Mesothelial cell of epicardium (in vitro differentiated cells): ENCODE data around the gene OTOG. TPM values are rescaled to one million over a fixed set of nuclear protein-coding genes. Genes with fewer than 3 reads are reported as not detected.

Experiments
- DNase-seq, 2 experiments: peaks; one replicate each; pipeline ENCODE4 v3.0.0; 2021; ENCODE audit warnings: low spot score in 2 of 2; ENCODE audit not compliant: unreplicated experiment in 2 of 2
- H3K27ac Mint-ChIP-seq: 2 replicates; pipeline ENCODE4 v1.8.0; 2021; ENCODE audit warnings: mixed read lengths
- H3K27me3 Mint-ChIP-seq: 2 replicates; pipeline ENCODE4 v1.8.0; 2021; ENCODE audit warnings: low read depth, mixed read lengths
- H3K36me3 Mint-ChIP-seq: 2 replicates; pipeline ENCODE4 v1.8.0; 2021; ENCODE audit warnings: mixed read lengths
- H3K4me1 Mint-ChIP-seq: 2 replicates; pipeline ENCODE4 v1.8.0; 2021; ENCODE audit warnings: mixed read lengths
- H3K4me3 Mint-ChIP-seq: 2 replicates; pipeline ENCODE4 v1.8.0; 2021; ENCODE audit warnings: mild to moderate bottlenecking, moderate library complexity, mixed read lengths
- H3K9me3 Mint-ChIP-seq: 2 replicates; pipeline ENCODE4 v1.8.0; 2021; ENCODE audit warnings: mixed read lengths
- CTCF ChIP-seq: fragments of 200-600 bp; sonication (generic); IDR thresholded peaks from one replicate; pipeline ENCODE4 v1.5.0; 2021; ENCODE audit warnings: antibody characterized with exemption; ENCODE audit not compliant: unreplicated experiment
- total RNA-seq: library from RNA; stranded (reverse); gene quantifications from 3 replicates; pipeline ENCODE4 v1.2.1, GENCODE V29; 2021

OTOG gene
- total RNA-seq, 1 donor from 2014 or later, result 1.8 TPM

- peaks cover 64% of the 10 kb centered on the region for H3K27me3 Mint-ChIP-seq
- no peak for DNase-seq
- peaks cover 25% of the 10 kb centered on the region for H3K9me3 Mint-ChIP-seq
- no peak overlapping the region for H3K4me3 Mint-ChIP-seq
- no peak overlapping the region for H3K27ac Mint-ChIP-seq
- no peaks in the 10 kb centered on the region for H3K36me3 Mint-ChIP-seq
- H3K4me1 Mint-ChIP-seq, result no peaks in the 10 kb centered on the region
- no peak for TF ChIP-seq CTCF
Measured at GRCh38 chr11:17652556-17652955, 105.5 kb downstream of the OTOG start.

GRCh38 chr11:17653611-17654010, 106.6 kb downstream of the OTOG start:
- peaks cover 19% of the 10 kb centered on the region for H3K9me3 Mint-ChIP-seq
- H3K4me1 Mint-ChIP-seq, result no peaks in the 10 kb centered on the region
- H3K36me3 Mint-ChIP-seq, result no peaks in the 10 kb centered on the region
- no peak for DNase-seq
- H3K27ac Mint-ChIP-seq, result no peak overlapping the region
- peaks cover 60% of the 10 kb centered on the region for H3K27me3 Mint-ChIP-seq
- no peak for TF ChIP-seq CTCF
- H3K4me3 Mint-ChIP-seq, result no peak overlapping the region

GRCh38 chr11:17655682-17656081, 108.6 kb downstream of the OTOG start:
- no peak for TF ChIP-seq CTCF

GRCh38 chr11:17658211-17658610, 111.2 kb downstream of the OTOG start:
- no peak for TF ChIP-seq CTCF
- Mint-ChIP-seq H3K27ac (no peak overlapping the region), H3K4me3 (no peak overlapping the region), H3K4me1 (no peaks in the 10 kb centered on the region), H3K27me3 (peaks cover 47% of the 10 kb centered on the region), H3K36me3 (no peaks in the 10 kb centered on the region), H3K9me3 (peaks cover 22% of the 10 kb centered on the region)
- DNase-seq, result no peak

More at GRCh38 chr11:17655682-17656081, 108.6 kb downstream of the OTOG start:
- Mint-ChIP-seq H3K36me3 (no peaks in the 10 kb centered on the region), H3K9me3 (peaks cover 22% of the 10 kb centered on the region), H3K4me1 (no peaks in the 10 kb centered on the region), H3K27ac (no peak overlapping the region), H3K27me3 (peaks cover 53% of the 10 kb centered on the region), H3K4me3 (no peak overlapping the region)
- no peak for DNase-seq

- no peak for DNase-seq
- H3K27me3 Mint-ChIP-seq, result peaks cover 53% of the 10 kb centered on the region
- peaks cover 5% of the 10 kb centered on the region for H3K9me3 Mint-ChIP-seq
- H3K4me3 Mint-ChIP-seq, result no peak overlapping the region
- no peaks in the 10 kb centered on the region for H3K4me1 Mint-ChIP-seq
- no peaks in the 10 kb centered on the region for H3K36me3 Mint-ChIP-seq
- no peak overlapping the region for H3K27ac Mint-ChIP-seq
- TF ChIP-seq CTCF, result no peak
Measured at GRCh38 chr11:17668166-17668565, 121.1 kb downstream of the OTOG start.

GRCh38 chr11:17672469-17672868, 125.4 kb downstream of the OTOG start:
- H3K9me3 Mint-ChIP-seq, result peaks cover 21% of the 10 kb centered on the region
- H3K27ac Mint-ChIP-seq, result no peak overlapping the region
- peaks cover 61% of the 10 kb centered on the region for H3K27me3 Mint-ChIP-seq
- no peak for DNase-seq
- no peaks in the 10 kb centered on the region for H3K4me1 Mint-ChIP-seq
- no peaks in the 10 kb centered on the region for H3K36me3 Mint-ChIP-seq
- no peak overlapping the region for H3K4me3 Mint-ChIP-seq
- no peak for TF ChIP-seq CTCF
